Esophagus mucosa (tissue), 1 donor: ENCODE data around the gene TFG. TPM values are rescaled to one million over a fixed set of nuclear protein-coding genes. Genes with fewer than 3 reads are reported as not detected.

Experiments used
- total RNA-seq: library from RNA; stranded (reverse); gene quantifications from one replicate; pipeline ENCODE4 v1.2.4, GENCODE V29; 2023
- donor health status: DM: yes; HTN: yes; CAD: no.

Gene TFG
- total RNA-seq, 1 donor from 2014 or later, result 65.9 TPM

Other genes with a start within 250 kb of the TFG start
- 13.6 TPM for gene TMEM45A, start 216.9 kb upstream of the TFG start, total RNA-seq
- gene ADGRG7, start 99.9 kb upstream of the TFG start, total RNA-seq, result not detected